Occipital lobe (tissue), 2 donors: ENCODE measurements around the gene RHOJ. TPM values are rescaled to one million over a fixed set of nuclear protein-coding genes. Genes with fewer than 3 reads are reported as not detected.
"Not testable (repeated sequence)": the region's sequence is repeated elsewhere in the genome, so short reads cannot be mapped to it uniquely, and the experiment has no call there.

ENCODE experiments used
- DNase-seq: peaks from one replicate; lab custom pipeline; 2025; lab: John Stamatoyannopoulos, UW
- total RNA-seq: library from RNA; depleted of rRNA; stranded (reverse); fragments of >200 nt; gene quantifications from one replicate; pipeline ENCODE4 v1.2.3, GENCODE V29; 2014

Gene RHOJ
- total RNA-seq, 1 donor from 2014 or later: 2.3 TPM

DNA sequence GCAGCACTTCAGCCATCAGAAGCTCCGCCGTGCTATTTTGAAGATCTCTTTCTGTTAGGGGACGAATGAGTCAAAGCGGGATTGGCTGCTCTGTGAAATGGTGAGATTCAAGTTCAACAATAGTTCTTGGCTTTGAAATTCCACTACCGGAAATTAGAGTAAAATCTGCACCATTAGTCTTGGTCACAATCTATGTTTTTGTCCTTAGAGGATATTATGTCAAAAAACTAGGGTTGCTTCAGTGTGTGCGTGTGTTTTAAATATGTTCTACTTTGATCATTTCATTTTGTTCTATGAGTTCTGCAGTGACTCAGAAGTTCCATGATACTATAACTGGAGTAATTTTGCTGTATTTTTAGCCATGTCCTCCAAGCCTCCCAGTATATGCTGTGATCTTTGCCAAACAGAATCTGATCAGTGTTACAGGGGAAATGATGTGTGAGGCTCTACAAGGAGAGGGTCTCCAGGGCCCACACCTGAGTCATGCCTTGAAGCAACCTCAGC lies 91.9 kb downstream of the RHOJ start:
- DNase-seq: peak; percentile 14

DNA sequence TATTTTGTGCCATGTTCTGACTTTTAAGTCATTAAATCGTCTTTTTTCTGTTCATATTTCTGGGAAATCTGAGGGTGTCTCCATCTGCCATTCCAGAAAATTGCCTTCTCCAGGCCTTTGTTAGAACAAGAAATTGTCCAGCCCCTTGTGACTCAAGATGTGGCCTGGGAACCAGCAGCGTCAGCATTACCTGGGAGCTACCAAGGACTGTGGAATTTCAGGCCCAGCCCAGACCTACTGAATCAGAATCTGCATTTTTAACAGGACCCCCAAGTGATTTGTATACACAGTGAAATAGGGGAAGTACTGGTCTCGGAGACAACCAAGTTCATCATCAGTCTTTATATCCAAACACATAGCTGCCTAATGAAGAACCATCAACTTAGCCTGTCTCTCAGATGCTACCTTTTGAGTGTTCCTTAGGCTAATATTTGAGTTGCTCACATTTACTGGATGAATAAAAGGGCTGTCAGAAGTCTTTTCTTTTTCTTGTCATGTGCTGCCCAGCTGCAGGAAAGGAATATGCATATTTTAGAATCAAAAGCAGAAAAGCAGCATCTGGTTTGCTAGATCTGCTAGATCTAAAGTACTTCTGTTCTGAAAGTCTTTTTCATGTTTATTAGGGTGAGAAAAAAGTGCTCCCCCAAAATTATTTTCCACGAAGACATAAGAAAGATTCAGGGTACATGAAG lies 93.3 kb downstream of the RHOJ start:
- DNase-seq: no peak

DNA sequence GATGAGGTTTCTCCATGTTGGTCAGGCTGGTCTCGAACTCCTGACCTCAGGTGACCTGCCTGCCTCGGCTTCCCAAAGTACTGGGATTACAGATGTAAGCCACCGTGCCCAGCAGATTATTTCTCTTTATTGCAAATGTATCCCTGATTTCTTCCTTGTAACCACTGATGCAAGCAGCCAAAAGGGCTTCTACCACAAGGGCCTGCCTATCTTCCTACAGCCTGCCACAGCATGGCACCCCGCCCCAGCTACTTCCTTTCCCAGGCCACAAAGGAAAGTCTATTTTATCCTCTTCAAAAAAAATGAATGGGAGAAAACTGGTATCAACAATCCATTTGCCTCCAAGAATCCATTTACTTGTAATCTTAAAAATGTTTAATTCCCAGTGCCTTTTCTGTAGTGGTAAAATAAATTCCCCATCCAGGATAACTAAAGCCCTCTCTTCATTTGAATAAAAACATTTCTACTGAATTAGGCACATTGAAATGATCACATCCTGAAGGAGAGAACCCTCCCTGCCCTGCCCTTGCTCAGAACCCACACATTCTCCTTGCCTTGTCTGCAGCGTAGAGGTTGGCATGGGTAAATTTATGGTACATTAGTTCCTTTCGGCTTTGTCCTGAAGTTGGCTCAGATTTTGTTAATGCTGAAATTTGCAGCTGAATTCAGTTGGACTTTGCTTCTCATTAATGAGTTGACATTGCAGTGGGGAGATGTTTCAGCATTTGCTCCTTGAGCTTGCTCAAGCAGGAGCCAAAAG lies 95.3 kb downstream of the RHOJ start:
- DNase-seq: no peak

DNA sequence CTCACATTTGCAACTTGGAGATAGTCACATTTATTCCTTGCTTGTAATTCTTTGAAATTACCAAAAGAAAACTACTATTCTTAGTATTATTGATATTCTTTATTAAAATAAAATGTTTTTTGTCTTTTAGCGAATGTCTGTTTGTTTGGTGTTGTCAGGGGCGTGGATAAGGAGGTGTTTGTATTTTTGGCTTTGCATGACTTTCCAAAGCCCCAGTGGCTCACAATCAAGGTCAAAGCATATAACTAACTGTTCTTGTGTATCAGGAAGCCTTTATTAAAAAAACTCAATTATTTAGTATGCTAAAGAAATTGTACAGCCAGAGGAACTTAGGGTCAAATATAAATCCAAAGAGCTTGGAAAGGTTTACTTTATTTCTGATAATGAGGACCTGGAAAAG lies 96.6 kb downstream of the RHOJ start:
- DNase-seq: no peak

DNA sequence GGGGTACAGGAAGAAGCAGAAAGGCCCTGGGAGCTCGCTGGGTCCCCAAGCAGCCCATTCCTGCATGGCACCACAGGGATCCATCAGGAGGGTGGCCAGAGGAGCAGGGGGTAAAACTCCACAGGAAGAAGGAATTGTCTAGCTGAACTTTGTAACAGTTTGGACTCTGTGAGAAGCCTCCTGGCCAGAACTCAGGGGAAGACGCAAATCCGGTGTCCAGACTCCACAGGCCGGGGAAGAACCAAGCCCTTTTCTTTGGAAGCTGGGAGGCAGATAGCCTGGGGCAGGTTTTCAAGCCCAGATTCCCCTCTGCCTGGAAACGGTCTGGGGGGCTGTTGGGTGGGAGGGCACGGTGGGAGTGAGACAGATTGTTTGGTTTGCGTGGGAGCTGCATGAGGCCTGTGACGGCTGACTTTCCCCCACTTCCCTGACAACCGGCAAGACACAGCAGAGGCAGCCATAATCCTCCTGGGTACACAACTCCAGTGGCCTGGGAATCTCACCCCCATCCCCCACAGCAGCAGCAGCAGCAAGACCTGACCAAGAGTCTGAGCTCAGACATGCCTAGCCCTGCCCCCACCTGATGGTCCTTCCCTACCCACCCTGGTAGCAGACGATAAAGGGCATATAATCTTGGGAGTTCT lies 97.8 kb downstream of the RHOJ start:
- DNase-seq: no peak

DNA sequence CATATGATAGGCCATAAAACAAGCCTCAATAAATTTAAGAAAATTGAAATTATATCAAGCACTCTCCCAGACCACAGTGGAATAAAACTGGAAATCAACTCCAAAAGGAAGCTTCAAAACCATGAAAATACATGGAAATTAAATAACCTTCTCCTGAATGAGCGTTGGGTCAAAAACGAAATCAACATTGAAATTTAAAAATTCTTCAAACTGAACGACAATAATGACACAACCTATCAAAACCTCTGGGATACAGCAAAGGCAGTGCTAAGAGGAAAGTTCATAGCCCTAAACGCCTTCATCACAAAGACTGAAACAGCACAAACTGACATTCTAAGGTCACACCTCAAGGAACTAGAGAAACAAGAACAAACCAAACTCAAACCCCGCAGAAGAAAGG lies 100.2 kb downstream of the RHOJ start:
- DNase-seq: not testable (repeated sequence)

DNA sequence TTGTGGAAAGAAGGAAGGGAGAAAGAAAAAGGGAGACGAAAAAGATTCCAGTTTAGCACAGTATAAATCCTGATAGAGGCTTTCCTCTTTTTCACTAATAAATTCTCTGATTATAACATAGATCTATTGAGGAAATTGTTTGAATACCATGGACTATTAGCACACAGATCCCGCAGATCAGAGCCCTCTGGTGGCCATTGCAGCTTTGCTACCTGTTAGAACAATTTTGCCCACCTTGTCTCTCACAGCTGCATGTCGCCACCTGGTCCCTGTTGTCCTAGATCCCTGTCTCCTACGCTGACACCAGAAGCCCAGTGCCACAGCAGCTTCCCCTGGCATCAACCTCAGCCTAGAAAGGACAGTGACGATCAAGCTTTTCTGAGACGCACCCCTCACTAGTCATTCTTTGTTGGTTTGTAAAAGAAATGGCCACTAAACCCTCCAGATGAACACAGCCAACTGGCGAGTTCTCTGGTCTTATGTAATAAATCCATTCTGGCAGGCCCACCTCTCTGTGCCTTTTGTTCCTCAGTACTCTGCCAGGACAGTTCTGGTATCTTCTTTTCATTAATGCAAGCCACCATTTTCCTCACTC lies 104.6 kb downstream of the RHOJ start:
- no peak for DNase-seq

DNA sequence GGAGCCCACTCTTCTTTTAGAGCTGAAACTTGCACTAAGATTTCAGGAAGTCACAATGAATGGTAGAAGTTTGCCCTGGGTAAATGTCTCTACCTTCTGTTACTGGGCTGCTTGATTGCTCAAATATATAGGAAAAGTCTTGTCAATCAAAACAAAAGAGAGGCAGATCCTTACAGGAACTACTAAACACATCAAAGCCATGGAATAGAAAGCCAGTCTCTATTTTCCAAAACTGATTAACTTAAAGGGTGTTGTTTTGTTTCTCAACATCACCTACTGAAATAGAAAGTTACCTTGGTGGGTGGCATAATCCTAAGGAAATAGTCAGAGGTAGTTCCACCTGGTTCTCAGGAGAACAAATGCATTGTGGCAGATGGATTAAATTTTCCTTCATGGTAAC lies 114.6 kb downstream of the RHOJ start, which contains the start of gene GPHB5:
Gene GPHB5, minus strand, starts transcription at position 101 of the 400 bp plus-strand sequence. CDS start 1,086 bp downstream, outside the sequence.
- no peak for DNase-seq

DNA sequence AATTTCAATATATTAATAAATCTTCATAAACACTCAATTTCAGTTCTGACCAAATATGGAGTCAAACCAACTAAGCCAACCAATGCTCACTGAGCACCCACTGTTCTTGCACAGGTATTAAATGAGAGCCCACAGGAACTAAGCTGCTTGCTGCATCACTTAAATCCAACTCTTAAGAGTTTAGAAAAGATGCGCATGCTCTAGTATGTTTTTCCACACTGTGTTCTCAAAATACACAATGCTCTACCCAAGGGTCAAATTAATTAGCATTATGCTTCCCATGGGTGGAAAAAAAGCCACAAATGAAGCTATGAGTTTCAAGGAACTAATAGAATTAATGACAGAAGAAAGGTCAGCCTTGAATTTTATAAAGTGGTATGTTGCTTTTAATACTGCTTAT lies 118.2 kb downstream of the RHOJ start:
- no peak for DNase-seq

DNA sequence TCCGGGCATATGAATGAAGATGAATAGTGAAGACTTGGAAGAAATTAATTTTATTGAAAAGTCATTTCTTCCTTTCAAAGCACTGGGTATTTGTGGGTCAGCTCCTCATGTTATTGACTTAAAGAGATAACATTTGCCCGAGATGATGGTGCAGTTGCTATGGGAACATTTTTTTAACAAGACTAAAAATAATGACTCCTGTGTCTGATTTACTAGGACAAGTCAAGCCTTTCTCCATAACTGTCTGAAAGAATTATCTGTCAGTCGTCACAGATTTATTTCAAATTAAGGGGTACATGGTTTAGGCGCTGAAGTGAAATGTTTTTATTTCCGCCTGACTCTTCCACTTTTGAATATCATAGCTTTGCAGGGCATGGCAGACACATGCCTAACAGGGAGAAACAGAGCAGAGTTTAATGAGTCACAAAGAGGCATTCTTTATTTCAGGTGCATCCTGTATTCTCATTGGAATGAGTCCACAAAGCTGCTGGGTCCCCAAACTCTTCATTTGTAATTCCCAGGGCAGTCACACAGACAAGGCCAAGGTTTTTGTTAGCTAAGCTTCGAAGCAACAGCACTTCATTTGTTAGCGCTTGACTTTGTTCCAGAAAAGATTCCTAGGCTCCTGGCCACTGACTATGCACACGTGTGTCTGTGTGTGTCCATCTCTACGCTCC lies 118.8 kb downstream of the RHOJ start:
- DNase-seq: no peak

DNA sequence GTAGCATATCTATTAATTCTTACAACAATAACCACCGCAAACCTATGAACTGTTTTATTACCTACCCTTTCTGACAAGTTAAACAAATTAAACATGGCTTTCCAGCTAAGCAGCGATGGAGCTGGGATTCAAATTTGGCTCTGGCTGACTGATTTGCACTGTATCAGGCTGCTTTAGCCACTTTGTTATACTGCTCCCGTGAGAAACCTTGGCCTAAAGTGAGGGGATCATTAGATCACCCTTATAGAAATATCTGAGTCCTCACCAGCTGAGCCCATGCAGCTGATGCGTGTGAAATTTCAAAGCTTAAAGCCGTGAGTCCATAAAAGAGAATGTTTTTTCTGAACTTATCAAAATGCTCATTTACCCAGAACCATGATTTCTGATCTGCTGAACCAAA lies 122.6 kb downstream of the RHOJ start:
- DNase-seq: no peak

DNA sequence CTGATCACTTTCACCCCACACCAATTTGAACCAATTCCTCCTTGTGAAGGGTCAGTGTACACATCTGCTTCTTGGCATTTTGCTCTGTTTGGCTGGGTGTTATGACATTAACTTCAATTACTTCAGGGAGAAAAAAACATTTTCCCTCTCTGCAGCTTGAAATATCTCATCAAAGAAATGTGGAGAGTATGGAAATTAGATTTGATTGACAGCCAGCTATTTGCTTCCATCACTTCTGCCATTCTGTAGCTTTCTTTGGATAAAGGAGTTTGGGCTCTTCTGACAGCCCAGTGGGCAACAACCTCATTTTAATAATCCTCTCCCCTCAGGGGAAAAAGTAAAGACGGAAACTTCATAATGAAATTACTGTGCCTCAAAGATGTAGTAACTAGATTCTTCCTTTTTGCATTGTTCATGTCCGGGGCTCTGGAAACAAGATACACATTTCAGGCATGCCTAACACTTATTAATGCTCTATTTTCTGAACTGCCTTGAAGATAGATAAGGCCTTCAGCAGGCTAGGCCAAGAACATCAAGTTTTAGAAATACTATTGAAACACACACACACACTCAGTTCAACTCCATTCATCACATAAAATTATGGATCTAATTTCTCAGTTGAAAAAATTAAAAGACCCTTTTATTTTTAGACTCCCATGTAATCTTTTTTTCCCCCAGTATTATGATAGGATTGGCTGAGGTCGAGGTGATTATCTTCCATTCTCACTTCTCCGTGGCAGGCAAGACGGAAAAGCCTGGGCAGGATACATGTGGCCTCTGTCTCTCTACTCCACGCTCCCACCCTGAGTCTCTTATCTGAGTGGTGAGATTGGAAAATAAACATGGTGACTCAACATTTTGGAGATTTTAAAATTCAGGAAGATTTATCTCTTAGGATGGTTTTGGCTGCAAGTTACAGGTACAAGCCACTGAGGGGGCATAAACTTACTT lies 124.8 kb downstream of the RHOJ start:
- DNase-seq: no peak

DNA sequence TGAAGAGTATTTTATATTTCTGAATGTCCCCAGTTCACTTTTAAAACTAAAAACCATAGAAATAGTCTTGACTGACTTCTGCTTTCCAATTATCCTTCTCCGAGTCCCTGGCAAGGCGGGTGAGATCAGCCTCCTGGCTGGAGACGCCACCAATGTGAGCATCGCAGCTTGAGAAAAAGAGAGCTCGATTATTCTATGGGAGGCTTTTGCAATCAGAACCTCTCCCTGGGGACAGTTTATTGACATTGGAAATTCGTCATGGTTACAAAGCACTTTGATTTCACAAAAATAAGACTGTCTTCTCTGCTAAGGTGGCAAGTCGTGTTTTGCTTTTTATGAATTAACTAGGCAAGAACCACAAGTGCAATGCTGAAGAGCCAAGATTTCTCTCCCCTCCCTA lies 138.1 kb downstream of the RHOJ start:
- DNase-seq: no peak

Other genes with a start within 250 kb of the RHOJ start
- gene KCNH5, start 159.0 kb upstream of the RHOJ start, total RNA-seq: 23.9 TPM
- not detected for gene GPHB5, start 114.5 kb downstream of the RHOJ start, total RNA-seq